CD4-positive, alpha-beta T cell treated with Interleukin-4 for 1 hour (primary cell): ENCODE data around the gene RBBP8NL.

Experiments used
- DNase-seq, 2 donors: peaks; one replicate each; pipeline ENCODE4 v3.0.0-alpha.2; 2020 to 2022

The RBBP8NL gene

GRCh38 chr20:62427172-62428001 is at the start of gene RBBP8NL:
Gene RBBP8NL (minus strand): TSS chr20:62427539. CDS start chr20:62419647, 7,892 bp downstream.
- DNase-seq = no peak

GRCh38 chr20:62476056-62476838 is 48.9 kb upstream of the RBBP8NL start:
- DNase-seq = no peak

GRCh38 chr20:62475772-62476055 is 48.4 kb upstream of the RBBP8NL start, which contains the start of gene GATA5:
Gene GATA5 (minus strand): TSS chr20:62475995. CDS start chr20:62475521, 474 bp downstream.
- DNase-seq = no peak

- DNase-seq = no peak
These were observed 47.9 kb upstream of the RBBP8NL start for GRCh38 chr20:62475027-62475771.

GRCh38 chr20:62474604-62475026 is 47.3 kb upstream of the RBBP8NL start:
- no peak for DNase-seq

- no peak for DNase-seq
These were observed 46.6 kb upstream of the RBBP8NL start for GRCh38 chr20:62473717-62474603.

GRCh38 chr20:62472941-62473585 is 45.7 kb upstream of the RBBP8NL start:
- DNase-seq = no peak

- DNase-seq = no peak
These were observed 45.0 kb upstream of the RBBP8NL start for GRCh38 chr20:62472138-62472940.

- no peak for DNase-seq
These were observed 43.1 kb upstream of the RBBP8NL start for GRCh38 chr20:62470459-62470858.

GRCh38 chr20:62470001-62470400 is 42.7 kb upstream of the RBBP8NL start:
- no peak for DNase-seq

- no peak for DNase-seq
These were observed 42.0 kb upstream of the RBBP8NL start for GRCh38 chr20:62469352-62469751.

- DNase-seq = no peak
These were observed 39.6 kb upstream of the RBBP8NL start for GRCh38 chr20:62466806-62467537.

GRCh38 chr20:62466072-62466760 is 38.9 kb upstream of the RBBP8NL start:
- no peak for DNase-seq

GRCh38 chr20:62464990-62465389 is 37.7 kb upstream of the RBBP8NL start:
- DNase-seq = no peak

GRCh38 chr20:62464425-62464770 is 37.1 kb upstream of the RBBP8NL start:
- no peak for DNase-seq

GRCh38 chr20:62463651-62464424 is 36.5 kb upstream of the RBBP8NL start:
- no peak for DNase-seq

- DNase-seq = no peak
These were observed 35.7 kb upstream of the RBBP8NL start for GRCh38 chr20:62462976-62463592.

- no peak for DNase-seq
These were observed 34.5 kb upstream of the RBBP8NL start for GRCh38 chr20:62461834-62462233.
